Smooth muscle cell (in vitro differentiated cells): ENCODE results near the gene WIPI1. TPM values are rescaled to one million over a fixed set of nuclear protein-coding genes. Genes with fewer than 3 reads are reported as not detected.

Source experiments
- DNase-seq: peaks from one replicate; lab custom pipeline; 2025; ENCODE audit not compliant: unreplicated experiment; lab: John Stamatoyannopoulos, UW
- H2AFZ ChIP-seq: fragments of 200-600 bp; sonication (generic); 2 replicates; pipeline ENCODE4 v1.6.0; 2016; ENCODE audit warnings: antibody characterized with exemption, low read depth, mild to moderate bottlenecking
- H3F3A ChIP-seq: fragments of 200-600 bp; sonication (generic); 2 replicates; pipeline ENCODE4 v1.6.0; 2017; ENCODE audit warnings: antibody characterized with exemption, low read depth
- H3K27ac ChIP-seq: fragments of 200-600 bp; sonication (generic); 2 replicates; pipeline ENCODE4 v1.5.1; 2016; ENCODE audit warnings: low read depth, mild to moderate bottlenecking
- H3K27me3 ChIP-seq: fragments of 200-600 bp; sonication (generic); 2 replicates; pipeline ENCODE4 v1.6.1; 2016; ENCODE audit warnings: low read depth, mild to moderate bottlenecking
- H3K36me3 ChIP-seq: fragments of 200-600 bp; sonication (generic); 2 replicates; pipeline ENCODE4 v1.5.1; 2016; ENCODE audit warnings: low read depth
- H3K4me1 ChIP-seq: fragments of 200-600 bp; sonication (generic); 2 replicates; pipeline ENCODE4 v1.5.1; 2016; ENCODE audit warnings: low read depth
- H3K4me2 ChIP-seq: fragments of 200-600 bp; sonication (generic); 2 replicates; pipeline ENCODE4 v1.6.0; 2016; ENCODE audit warnings: mild to moderate bottlenecking
- H3K4me3 ChIP-seq: fragments of 200-600 bp; sonication (generic); 2 replicates; pipeline ENCODE4 v1.5.1; 2016; ENCODE audit warnings: mild to moderate bottlenecking
- H3K79me2 ChIP-seq: fragments of 200-600 bp; sonication (generic); 2 replicates; pipeline ENCODE4 v1.6.0; 2016; ENCODE audit warnings: low read depth, mild to moderate bottlenecking
- H3K9ac ChIP-seq: fragments of 200-600 bp; sonication (generic); 2 replicates; pipeline ENCODE4 v1.6.0; 2016; ENCODE audit warnings: low read depth
- H3K9me3 ChIP-seq: fragments of 200-600 bp; sonication (generic); replicated peaks from 2 replicates; pipeline ENCODE4 v1.5.1; 2016; ENCODE audit warnings: low read depth
- H4K20me1 ChIP-seq: fragments of 200-600 bp; sonication (generic); 2 replicates; pipeline ENCODE4 v1.6.0; 2016; ENCODE audit warnings: low read depth
- WGBS: methylation state at CpG from one replicate; pipeline ENCODE4 v1.1.7; 2016; ENCODE audit warnings: low lambda C conversion rate; 5-methylcytosine and 5-hydroxymethylcytosine counted together
- polyA plus RNA-seq: library from polyadenylated mRNA; unstranded; fragments of >200 nt; fragmentation: Nextera tagmentation; extraction: Ambion mirVana; gene quantifications from 2 replicates; pipeline ENCODE4 v1.2.1, GENCODE V29; 2016
- total RNA-seq: library from RNA; depleted of rRNA; stranded (reverse); fragments of >200 nt; gene quantifications from 2 replicates; pipeline ENCODE4 v1.2.3, GENCODE V29; 2014
- TF ChIP-seq, protein P1 (sequence below): fragments of 200-600 bp; sonication (generic); IDR thresholded peaks from 2 replicates; pipeline ENCODE4 v1.5.1; 2017; ENCODE audit warnings: borderline replicate concordance, mild to moderate bottlenecking, antibody characterized with exemption; ENCODE audit not compliant: insufficient read depth, poor library complexity, severe bottlenecking

Gene WIPI1
- total and polyA plus RNA-seq, 2 experiments from 2014 or later: 188 to 196 TPM

DNA sequence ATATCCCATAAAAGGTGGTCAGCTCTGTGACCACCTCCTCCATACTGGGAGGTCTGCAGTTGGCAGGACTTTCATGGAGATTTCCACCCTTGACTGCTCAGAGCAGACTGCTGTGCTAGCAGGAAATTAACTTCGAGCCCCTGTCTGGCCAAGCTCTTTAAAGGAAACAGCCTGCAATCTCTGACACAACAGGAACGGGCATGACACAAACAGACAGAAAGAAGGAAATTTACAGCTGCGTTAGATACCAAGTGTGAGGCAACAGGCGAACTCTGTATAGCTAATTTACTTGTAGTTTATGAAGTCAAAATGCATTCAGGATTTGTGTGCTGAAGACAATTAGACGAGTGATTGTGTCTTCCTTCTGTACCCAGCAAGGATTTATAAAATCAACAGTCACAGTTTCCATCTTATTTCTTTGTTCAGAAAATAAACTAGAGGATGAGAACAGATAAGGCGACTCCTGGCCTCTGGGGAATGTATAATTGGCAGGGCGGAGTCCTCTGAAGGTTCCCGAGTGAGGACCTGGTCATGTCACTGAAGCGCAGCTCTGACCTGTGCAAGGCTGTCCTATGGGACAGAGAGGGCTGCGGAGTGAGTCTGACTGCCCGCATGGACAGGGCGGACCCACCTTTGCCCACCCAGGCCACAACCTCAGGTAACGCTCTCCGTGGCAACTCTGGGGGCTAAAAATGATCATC is 16.1 kb downstream of the WIPI1 start:
- Histone ChIP-seq H3F3A (peaks cover 41% of the 10 kb centered on the region), H2AFZ (no peak overlapping the region), H3K4me1 (no peaks in the 10 kb centered on the region), H3K9me3 (no peaks in the 10 kb centered on the region), H3K4me2 (no peak overlapping the region), H3K27ac (peak overlapping the region; percentile 36), H3K4me3 (no peak overlapping the region), H3K9ac (no peak overlapping the region), H3K27me3 (no peaks in the 10 kb centered on the region), H3K79me2 (no peaks in the 10 kb centered on the region), H3K36me3 (peaks cover 21% of the 10 kb centered on the region), H4K20me1 (peaks cover 46% of the 10 kb centered on the region)
- DNase-seq: no peak
- 60% methylated on average over 14 of the region's 14 CpGs for WGBS
- TF ChIP-seq, protein P1, sequence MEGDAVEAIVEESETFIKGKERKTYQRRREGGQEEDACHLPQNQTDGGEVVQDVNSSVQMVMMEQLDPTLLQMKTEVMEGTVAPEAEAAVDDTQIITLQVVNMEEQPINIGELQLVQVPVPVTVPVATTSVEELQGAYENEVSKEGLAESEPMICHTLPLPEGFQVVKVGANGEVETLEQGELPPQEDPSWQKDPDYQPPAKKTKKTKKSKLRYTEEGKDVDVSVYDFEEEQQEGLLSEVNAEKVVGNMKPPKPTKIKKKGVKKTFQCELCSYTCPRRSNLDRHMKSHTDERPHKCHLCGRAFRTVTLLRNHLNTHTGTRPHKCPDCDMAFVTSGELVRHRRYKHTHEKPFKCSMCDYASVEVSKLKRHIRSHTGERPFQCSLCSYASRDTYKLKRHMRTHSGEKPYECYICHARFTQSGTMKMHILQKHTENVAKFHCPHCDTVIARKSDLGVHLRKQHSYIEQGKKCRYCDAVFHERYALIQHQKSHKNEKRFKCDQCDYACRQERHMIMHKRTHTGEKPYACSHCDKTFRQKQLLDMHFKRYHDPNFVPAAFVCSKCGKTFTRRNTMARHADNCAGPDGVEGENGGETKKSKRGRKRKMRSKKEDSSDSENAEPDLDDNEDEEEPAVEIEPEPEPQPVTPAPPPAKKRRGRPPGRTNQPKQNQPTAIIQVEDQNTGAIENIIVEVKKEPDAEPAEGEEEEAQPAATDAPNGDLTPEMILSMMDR: no peak

DNA sequence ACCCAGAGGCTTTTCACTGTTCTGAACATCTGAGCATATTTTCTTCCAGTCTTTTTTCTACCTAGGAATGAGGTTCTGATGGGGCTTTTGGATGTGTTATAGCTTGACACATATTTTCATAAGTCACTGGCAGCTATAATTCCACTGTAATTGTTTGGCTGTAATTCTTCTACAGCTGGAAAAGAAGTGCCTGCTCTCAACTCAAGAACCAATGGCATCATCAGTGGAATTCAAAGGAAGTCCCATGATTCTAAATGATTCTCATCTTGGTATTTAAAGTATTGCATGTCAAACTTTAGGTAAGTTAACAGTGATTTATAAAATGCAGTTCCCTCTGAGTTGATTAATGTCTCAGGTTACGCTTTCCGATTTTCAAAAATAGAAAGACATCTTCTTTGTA is 16.8 kb downstream of the WIPI1 start:
- 95% methylated on average over 2 of the region's 2 CpGs for WGBS
- Histone ChIP-seq H4K20me1 (peaks cover 48% of the 10 kb centered on the region), H3K4me3 (no peak overlapping the region), H3K9ac (no peak overlapping the region), H2AFZ (no peak overlapping the region), H3K27me3 (no peaks in the 10 kb centered on the region), H3K36me3 (peaks cover 15% of the 10 kb centered on the region), H3K79me2 (no peaks in the 10 kb centered on the region), H3K27ac (peak overlapping the region; percentile 36), H3F3A (peaks cover 41% of the 10 kb centered on the region), H3K4me2 (no peak overlapping the region), H3K9me3 (no peaks in the 10 kb centered on the region), H3K4me1 (no peaks in the 10 kb centered on the region)
- DNase-seq: no peak
- TF ChIP-seq, protein P1: no peak

DNA sequence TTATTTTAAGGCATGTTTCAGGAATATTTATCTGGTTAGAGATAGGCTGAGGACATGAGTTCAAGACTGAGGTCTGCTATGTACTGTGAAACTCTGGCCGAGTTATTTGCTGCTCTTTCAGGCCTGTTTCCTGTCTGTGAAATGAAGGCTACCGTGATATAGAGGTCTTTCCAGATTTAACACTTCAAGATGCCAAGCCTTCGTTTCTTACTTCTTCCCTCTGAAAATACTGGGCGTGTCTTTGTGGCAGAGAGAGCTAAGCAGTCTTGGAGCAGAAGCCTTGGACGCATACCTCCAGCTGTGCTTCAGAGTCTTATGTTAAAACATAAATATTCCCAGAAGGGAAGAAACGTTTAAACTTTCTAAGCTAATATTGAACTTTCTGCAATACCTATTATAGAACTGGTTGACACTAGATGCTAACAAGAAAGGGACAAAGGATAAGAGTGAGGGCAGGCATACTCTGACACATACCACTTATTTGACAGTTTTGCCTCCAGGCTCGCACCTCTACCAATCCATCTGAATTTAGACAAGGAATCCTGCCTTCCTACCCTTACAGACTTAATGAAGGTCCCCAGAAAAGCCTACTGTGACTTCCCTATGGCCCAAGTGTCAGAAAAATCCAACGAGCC is 17.5 kb downstream of the WIPI1 start:
- no peak overlapping the region for H3K4me2 ChIP-seq
- no peaks in the 10 kb centered on the region for H3K9me3 ChIP-seq
- 80% methylated on average over 8 of the region's 8 CpGs for WGBS
- peaks cover 17% of the 10 kb centered on the region for H3K36me3 ChIP-seq
- H3K27me3 ChIP-seq: no peaks in the 10 kb centered on the region
- H3K79me2 ChIP-seq: no peaks in the 10 kb centered on the region
- TF ChIP-seq, protein P1: no peak
- H3K4me3 ChIP-seq: no peak overlapping the region
- no peak for DNase-seq
- H3K9ac ChIP-seq: no peak overlapping the region
- H3F3A ChIP-seq: peaks cover 41% of the 10 kb centered on the region
- no peaks in the 10 kb centered on the region for H3K4me1 ChIP-seq
- peak overlapping the region; percentile 21 for H3K27ac ChIP-seq
- peaks cover 45% of the 10 kb centered on the region for H4K20me1 ChIP-seq
- no peak overlapping the region for H2AFZ ChIP-seq
